Activated CD4-positive, alpha-beta T cell treated with anti-CD3 and anti-CD28 coated beads, Interleukin-2, amount 50 U/mL, for 1 hour (primary cell): ENCODE measurements around the gene ADAMTS2.

Experiments used
- DNase-seq: peaks from one replicate; pipeline ENCODE4 v3.0.0-alpha.2; 2020

Gene ADAMTS2

DNA sequence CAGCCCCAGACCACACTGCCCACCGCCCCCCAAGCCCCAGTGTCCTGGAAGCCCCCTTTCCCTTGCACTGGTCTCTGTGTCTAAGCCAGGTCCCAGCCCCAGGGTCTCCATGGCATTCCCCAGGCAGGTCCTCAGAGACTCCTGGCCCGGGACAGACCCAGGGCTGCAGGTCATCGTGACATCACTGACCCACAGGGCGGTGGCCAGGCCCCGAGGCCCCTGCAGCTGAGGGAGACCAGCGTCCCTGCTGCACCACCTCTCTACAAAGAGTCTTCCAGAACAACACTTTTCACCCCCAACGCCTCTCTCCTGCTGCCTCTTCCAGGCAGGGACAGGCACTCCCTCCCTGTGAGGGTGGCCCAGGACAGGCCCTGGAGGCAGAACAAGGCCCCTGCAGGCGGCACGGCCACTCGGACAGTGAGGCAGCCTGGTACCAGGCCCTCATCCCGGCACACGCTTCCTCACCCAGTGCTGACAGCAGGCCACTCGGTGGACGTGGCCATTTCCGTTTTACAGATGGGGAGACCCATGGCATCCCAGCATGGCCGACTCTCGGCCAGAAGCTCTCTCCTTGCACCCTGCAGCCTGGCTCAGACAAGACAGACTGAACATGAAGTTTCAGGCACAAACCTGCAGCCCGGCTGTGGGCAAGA lies 136.4 kb downstream of the ADAMTS2 start:
- no peak for DNase-seq

DNA sequence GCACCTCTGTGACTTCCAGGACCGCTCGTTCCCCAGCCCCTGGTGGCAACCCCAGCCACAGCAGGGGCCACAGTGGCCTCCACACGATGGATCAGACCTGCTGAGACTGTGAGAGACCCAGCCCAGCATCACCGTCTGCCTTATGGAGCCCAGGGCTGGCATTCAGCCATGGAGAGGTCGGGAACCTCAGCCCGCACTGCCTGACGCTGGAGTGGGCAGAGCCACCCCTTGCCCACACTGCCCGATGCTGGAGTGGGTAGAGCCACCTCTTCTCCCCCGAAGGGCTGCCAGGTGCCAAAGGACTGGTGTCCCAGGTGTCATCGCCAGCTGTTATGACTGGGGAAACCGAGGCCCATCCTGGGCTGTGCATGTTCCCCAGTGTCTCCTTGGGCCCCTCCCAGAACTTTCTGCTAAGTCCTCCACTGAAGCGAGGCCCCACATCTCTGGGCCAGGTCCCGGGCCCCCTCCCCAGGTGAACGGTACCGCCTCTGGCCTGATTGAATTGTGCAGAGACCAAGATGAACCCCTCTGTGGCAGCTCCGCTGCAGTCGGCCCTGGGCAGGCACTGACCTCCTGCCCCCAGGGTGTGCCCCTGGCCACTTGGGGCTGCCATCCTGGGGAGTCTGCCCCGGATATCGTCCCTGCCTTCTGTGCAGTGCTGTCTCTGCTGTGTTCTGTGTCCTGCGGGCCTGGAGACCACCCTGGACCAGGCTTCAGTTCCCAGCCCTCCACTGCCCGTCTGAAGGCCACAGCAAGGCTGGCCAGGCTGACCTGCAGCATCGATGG lies 137.1 kb downstream of the ADAMTS2 start:
- DNase-seq, result no peak

DNA sequence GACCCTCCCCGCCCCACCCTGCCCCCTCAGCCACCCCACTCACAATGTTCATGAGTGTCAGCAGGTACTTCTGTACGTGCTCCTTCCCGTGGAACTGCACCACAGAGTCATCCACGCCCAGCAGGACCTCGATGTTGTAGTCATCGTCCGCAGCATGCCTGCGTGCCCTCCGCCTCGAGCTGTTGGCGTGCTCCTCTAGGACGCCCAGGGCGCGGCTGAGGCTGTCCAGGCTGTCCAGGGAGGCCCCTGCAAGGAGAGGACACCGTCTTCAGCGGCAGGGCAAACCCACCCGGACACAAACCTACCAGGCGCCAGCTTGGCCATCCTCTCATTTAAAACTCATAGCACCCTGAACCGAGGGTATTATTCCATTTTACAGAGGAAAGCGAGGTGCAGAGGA lies 137.8 kb downstream of the ADAMTS2 start:
- DNase-seq, result no peak

DNA sequence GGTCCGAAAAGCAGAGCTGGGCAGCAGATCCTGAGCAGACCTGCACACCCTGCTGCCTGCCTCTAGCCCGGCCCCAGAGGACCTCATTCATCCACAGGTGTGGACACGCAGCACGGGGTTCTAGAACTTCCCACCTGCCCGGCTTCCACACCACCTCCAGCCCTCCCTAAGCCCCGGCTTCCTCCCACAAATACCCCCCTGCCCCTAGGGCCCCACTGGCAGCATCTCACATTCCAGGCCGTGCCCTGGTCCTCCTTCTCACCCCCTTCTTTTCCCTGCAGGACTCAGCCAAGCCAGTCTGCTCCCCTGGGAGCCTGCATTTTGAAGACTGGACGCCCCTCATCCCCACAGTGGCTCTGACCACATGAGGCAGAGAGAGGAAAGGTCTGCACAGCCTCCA lies 138.9 kb downstream of the ADAMTS2 start:
- no peak for DNase-seq

DNA sequence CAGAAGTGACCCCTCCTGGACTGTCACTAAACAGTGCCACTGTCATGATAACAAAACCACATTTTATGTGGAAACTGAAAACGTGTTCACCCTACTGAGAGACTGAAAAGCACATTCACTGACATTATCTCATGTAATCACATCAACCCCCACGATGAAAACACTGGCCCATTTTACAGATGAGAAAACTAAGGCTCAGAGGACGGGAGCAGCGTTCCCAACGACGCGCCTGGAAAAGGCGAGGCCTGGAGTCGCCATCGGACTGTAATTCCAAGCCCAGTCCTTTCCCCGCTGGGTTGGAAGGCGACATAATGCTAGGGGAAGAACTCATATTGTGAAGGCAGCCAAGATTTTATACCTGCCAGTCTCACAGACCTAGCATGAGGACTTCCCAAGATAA lies 140.0 kb downstream of the ADAMTS2 start:
- DNase-seq, result no peak

DNA sequence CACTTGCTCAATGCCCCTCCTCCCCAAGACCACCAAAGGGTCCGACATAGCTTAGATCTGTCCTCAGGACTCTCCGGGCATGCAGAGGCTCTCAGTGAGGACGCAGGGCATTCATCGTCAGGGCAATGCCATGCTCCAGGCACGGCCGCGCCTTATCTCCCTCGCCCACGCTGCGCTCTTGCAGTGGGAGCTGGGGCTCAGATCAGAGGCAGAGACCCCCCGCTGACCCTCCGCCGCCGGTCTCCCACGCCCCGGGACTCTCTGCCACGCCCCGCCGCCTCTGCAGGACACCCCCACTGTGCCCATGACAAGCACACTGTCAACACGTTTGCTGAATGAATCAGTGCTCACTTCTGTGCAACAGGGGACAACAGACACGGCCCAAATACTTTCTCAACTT lies 140.7 kb downstream of the ADAMTS2 start:
- no peak for DNase-seq

DNA sequence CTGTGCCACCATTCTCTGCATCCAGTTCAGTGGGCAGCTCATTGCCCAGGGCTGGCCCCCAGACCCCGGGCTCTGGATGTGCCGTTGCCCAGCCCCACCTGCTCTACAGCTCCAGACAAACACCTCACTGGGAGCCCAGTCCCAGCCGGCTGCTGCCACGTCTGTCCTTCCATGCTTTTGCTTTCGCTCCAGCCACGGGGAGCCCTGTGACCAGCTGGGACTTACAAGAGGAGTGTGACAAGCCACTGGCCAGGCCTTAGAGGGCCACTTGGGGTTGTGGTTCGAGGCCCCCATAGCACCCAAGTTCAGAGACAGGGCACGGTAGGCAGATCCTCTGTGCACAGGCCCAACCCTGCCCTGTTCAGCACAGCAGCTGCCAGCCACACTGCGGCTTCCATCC lies 142.0 kb downstream of the ADAMTS2 start:
- DNase-seq, result no peak

DNA sequence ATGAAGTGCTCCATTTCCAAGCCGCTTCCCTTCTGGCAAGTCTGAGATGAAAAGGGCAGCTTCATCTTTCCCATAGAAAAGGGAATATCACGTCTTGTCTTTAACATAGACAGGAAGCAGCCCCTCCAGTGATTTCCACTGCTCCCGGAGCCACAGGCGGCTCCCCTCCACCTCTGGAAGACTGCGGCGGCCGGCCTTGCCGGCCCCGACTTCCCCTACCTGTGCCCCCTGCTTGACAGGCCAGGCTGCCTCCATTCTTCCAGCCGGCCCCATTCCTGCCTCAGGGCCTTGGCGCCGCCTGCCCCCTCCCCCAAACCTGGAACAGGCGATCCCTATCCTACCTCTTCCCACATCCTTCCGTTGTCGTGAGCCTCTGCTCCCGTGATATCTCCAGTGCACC lies 143.3 kb downstream of the ADAMTS2 start:
- no peak for DNase-seq

DNA sequence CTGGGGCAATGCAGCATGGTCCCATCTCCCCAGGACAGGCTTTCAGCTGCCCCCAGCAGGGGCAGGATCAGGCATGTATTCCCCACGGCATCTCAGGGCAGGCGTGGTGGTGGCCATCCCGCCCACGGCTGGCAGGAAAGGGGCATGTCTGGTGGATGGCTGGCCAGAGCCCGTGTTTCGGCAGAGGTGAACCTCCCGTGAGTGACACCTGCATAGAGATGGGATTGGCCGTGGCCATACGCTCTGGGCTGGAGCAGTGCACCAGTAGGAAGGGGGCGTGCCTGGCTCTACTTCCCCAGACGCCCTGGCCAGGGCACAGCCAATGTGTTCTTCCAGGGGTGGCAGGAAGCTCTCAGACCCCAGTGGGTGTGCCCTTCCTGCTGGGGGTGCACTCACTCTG lies 146.0 kb downstream of the ADAMTS2 start:
- DNase-seq, result no peak

DNA sequence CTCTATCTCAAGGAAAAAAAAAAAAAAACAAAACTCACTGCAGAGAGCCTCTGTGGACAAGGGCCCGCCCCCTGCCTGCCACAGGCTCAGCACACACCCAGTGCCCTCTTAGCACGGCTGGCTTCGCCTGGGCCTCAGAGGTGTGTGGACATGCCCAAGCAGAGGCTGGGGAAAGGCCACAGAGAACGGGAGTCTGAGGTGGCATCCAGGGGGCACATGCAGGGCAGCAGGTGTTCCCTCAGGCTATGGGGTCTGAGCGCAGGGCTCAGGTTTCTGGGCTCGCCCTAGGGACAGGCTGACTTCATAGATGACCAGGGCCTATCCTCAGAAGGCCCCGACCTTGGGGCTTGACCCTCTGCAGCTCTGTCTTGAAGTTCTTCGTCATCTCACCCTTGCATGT lies 146.4 kb downstream of the ADAMTS2 start:
- DNase-seq, result no peak

DNA sequence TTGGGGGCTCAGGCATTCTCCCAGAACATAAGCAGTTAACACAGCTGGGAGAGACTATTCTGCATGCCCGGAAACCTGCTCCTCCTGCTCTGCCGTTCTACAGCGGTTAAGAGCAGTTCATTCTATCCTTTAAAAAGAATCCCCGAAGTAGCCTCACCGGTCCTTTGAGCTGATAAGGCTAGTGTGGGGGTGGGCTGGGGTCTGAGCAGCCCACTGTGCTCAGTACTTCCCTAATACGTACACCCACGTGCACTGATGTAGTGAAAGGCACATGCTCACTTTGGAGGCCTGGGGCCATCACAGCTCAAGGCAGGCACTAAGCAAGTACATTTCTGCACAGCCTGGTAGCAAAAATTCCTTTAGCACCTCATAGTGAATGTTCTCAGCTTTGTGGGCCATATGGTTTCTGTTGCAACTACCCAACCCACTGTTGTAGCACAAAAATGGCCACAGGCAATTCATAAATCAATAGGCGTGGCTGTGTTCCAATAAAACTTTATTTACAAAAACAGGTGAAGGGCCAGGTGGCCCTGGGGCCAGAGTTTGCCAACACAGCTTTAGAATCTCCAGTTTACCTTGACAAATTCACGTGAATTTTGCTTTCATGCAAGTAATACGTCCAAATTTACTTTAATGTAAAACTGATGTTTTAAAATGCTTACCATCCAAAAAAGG lies 148.7 kb downstream of the ADAMTS2 start:
- DNase-seq, result no peak

DNA sequence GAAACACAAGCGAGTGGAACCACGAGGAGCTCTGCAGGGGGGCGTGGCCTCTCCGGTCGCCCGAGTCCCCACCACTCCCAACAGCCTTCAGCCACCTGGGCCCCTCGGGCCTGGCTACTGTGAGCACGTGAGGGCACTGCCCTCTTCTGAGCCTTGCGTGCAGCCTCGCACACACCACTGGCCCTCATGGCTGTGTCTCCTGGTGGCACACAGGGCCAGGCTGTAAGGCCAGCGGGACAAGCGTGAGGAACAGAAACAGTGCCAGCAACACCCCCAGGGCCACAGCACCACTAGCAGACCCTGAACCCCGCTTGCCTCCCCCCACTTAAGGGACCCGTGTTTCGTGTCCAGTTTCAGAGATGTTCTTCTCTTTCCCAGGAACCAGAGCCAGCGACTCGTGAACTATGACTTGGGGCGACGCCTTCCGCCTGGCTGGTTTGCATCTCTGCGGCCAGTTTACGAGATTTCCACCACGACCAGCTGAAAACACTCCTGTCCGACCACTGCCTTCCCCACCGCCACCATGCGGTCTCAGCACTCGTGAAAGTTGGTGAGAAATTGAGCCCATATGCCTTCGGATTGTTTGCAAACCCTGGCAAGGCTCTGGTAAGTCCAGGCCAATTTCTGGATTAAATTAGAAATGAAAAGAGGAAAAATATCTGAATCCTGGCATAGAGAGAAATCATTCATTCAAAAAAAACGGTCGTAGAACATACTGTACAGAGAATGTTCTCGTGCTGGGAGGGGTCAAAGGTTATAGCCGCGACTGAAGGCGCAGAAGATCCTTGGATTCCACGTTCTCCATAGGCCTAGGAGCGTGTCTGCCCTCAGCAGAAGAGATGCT lies 149.5 kb downstream of the ADAMTS2 start:
- DNase-seq, result no peak

DNA sequence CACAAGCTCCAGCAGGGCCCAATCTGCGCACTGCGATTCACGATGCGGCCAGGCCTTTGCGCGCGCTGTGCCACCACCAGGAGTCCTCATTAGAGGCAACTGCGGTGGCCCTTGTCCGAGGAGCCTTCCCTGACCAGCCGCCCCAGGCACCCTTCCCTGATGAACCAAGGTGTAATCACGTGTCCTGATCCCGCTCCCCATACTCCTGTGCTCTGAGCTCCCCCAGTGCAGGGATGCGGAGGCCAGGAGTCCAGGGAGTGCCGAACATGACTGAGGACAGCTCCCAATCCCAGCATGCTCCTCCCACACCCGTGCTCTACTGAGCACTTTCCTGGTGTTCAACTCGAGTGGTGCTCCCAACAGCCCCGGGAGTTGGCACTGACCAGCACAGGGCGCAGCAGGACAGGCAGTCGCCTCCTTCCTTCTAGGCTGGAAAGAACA lies 150.3 kb downstream of the ADAMTS2 start:
- DNase-seq, result no peak

DNA sequence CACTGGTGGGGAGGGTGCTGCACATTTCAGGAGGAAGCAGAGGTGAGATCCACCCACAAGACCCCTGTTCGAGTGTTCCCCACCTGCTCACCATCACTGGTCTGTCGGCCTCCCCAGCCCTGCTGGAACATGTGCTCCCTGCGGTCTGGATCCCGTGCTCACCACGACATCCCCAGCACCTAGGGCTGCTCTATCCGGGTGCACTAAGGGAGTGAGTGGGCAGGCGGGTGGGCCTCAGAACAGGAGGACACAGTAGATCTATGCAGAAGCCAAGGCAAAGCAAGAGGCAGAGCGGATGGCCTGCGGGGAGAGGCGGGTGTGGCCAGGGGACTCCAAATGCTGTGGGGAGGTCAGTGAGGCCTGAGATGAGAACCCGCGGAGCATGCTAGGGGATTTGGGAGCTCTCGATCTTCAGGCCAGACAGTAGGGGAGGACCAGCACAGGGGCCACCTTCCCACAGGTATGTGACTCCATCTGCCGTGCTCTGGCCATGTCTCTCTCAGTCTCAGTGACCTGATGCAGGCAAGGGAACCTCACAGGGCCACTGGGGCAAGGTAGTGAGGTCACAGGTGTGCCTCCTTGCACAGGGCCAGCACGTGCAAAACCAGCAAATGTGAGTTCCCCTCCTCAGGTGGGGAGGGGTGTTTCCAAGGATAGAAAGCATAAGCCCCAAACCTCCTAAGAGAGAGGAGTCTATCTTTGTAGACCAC lies 150.9 kb downstream of the ADAMTS2 start:
- no peak for DNase-seq

DNA sequence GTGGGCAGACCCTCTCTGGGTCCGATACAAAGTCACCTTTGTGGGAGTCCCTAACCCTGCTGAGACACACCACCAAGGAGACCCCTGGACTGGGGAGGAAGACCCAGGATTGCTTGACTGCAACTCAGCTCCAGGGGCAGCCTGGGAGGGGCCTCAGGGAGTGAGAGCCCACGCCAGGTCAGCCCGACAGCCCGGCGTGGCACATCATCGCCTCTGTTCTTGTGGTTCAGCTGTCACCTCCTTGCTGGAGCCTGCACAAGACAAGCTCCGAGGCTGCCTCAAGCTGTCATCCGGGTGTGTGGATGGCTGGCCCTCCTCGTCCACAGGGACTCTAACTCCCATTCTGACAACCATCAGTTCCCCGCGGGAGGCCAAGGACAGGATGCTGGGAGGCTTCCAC lies 151.5 kb downstream of the ADAMTS2 start:
- DNase-seq, result no peak

DNA sequence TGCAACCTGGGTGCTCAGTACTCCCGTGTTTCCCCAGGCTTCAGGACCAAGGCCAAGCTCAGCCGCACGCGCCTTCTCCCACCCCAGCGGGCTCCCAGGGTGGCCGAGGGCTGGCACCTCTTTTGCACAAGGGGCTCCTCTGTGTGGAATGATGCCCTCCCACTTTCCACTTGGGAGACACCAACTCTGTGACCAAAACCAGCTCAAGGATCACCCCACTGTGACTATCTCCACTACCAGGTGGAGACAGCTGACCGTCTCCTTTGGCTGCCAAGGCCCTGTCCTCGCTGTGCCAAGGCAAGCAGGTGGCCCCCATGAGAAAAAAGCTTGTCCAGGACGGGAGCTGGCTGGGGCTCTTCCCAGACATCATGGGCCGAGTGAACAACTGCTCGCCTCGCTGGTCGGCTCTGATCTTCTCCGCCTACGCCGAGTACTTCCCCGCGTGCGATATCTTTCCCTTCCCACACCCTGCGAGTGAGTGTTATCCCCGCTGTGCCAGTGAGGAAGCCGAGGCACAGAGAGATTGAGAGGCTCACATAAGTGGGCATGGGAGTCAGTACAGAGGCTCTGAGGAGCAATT lies 152.3 kb downstream of the ADAMTS2 start:
- DNase-seq, result no peak

DNA sequence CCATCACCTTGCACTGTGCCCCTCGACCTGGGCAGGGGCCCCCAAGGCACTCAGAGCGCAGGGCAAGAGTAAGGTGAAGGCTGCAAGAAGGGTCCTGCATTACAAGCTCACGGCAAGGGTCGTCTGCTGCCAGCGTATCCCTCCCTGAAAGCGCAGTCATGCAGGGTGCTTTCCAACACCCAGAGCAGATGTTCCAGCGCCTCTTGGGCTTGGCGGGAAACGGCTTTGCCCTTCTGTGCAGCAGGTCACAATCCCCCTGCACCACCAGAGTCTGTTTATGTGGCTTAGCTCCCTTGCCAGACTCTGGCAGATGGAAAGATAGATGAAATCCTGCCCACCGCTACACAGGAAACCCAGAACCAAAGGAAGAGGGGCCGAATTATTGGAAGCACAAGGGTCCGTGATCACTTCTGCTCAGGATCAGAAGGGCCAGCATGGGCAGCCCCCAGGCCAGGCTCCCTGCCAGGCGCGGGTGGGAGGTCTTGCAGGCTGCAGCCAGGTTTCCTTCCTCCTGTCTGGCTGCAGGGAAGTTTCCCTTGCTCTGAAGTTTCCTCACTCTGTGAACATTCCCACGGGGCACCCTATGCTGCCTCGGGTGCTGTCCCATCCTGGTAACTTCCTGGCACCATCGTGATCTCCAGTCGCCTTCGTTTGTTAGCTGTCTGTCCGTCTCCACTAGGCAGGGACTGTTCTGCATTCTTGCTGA lies 152.9 kb downstream of the ADAMTS2 start:
- no peak for DNase-seq

DNA sequence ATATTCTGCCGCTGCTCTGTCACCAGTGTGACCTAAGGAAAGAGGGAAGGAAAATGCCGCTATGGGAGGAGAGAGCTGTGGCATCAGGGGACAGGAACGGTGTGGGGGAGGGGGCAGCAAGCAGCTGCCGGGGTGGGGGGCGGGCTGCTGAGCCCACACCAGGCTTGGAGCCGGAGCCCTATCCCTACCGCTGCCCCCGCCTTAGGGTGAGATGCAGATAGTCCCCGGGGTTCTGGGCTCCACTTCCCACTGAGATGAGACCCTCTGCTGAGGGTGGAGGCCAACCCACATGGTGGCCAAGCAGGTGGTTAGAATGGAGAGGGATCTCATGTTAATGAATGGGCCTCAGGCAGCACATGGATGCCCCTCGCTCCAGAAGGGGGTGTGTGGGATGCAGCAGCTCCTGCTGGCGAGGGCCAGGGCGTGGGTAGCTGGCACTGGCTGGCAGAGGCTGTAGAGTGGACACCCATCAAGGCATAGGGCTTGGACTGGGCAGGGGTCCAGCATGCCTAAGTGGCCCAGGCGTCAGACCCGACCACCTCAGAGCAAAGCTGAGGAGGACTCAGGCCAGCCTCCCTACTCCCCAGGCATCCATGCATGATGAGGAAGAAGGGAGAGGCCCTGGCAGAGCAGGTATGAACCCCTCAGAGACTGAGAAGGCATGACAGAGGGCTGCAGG lies 153.6 kb downstream of the ADAMTS2 start:
- DNase-seq, result no peak

DNA sequence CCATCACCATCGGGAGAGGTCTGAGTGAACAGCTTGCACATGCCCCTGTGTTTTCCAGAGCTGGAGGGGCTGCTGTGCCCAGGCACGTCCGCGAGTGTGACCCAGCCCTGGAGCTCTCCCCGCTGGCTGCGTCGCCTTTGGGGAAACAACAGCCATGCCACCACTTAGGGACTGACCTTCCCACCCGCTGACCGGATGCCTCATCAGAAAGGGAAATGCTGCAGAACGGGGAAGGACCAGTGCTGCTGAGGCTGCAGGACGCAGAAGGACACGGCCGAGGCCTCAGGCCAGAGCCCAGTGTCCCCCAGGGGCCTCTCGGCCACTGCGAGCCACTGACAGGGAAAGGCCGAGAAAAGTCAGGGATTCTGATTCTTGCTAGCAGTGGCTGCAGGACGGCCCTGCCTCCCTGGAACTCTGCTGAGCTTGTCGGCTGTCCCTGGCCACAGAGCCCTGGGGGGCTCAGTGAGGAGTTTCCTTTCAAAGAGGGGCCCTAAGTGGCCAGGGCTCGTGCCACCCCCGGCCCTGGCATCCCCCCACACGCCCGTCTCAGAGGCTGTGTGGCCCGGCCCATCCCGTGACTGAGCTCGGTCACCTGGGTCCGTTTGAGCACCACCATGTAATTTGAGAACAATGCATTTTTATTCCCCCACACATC lies 154.3 kb downstream of the ADAMTS2 start:
- DNase-seq, result no peak

DNA sequence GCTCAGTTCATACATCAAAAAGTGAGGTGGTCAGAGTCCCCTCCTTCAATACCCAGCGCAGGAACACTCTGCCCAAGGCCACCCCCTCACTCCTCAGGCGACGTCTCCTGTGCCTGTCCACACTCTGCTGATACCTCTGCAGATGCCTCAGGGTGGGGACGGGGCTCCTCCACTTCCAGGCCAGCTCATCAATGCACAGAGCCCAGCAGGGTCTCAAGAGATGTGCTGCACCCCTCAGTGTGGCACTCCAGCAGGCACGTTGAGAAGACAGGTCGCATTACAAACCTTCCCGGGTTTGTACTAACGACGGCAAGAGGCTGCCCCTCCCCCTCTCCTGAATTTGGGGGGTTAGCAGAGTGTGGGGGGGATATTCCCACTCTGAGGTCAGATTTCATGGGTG lies 156.6 kb downstream of the ADAMTS2 start:
- no peak for DNase-seq
